B cell (primary cell): ENCODE data around the gene ING4. TPM values are rescaled to one million over a fixed set of nuclear protein-coding genes. Genes with fewer than 3 reads are reported as not detected.

Experiments used
- ATAC-seq: fragments of 200-7000 bp; cut with Tn5 transposase; one replicate; pipeline ENCODE4 v1.10.0; 2021; ENCODE audit warnings: low read depth, mild to moderate bottlenecking, moderate number of reproducible peaks, moderate library complexity
- CTCF ChIA-PET: fragments of 350-600 bp; sonication (Branson Sonifier 250); formaldehyde crosslinking; loops from one replicate; lab custom pipeline; 2021; ENCODE audit warnings: antibody characterized with exemption, inconsistent platforms; lab: Charles Lee
- POLR2A ChIA-PET: fragments of 350-600 bp; sonication (Branson Sonifier 250); formaldehyde crosslinking; loops from one replicate; lab custom pipeline; 2021; ENCODE audit warnings: antibody characterized with exemption; lab: Charles Lee
- DNase-seq: peaks from one replicate; pipeline ENCODE4 v3.0.0; 2013
- H2AFZ ChIP-seq: 2 replicates; pipeline ENCODE4 v1.6.1; 2012; ENCODE audit warnings: mild to moderate bottlenecking, low read depth, low read length; ENCODE audit not compliant: insufficient read depth, poor library complexity, severe bottlenecking
- H3K27ac ChIP-seq, 2 donors: 1 replicate in 1 of 2; 2 replicates in 1 of 2; pipeline ENCODE4 v1.5.1; 2012 to 2013; ENCODE audit warnings: low read length in 2 of 2, mild to moderate bottlenecking in 2 of 2, moderate library complexity in 1 of 2
- H3K27me3 ChIP-seq, 4 experiments: fragments of 200-600 bp in 1 of 4; sonication (generic) in 1 of 4; replicated peaks in 1 of 4; 1 replicate in 2 of 4; 2 replicates in 2 of 4; pipeline versions ENCODE4 v1.6.1 to v1.7.0; 2013 to 2016; ENCODE audit warnings: low read length in 3 of 4, mild to moderate bottlenecking in 2 of 4, mixed read lengths in 1 of 4, moderate library complexity in 1 of 4; ENCODE audit not compliant: insufficient read depth in 4 of 4, control insufficient read depth in 3 of 4; ENCODE audit errors: control extremely low read depth in 1 of 4
- H3K36me3 ChIP-seq, 2 experiments: replicated peaks in 1 of 2; 1 replicate in 1 of 2; 2 replicates in 1 of 2; pipeline versions ENCODE4 v1.6.1 to v1.7.1; 2013; ENCODE audit warnings: low read length in 1 of 2; ENCODE audit not compliant: insufficient read depth in 2 of 2, control insufficient read depth in 1 of 2; ENCODE audit errors: control extremely low read depth in 1 of 2, extremely low read depth in 1 of 2
- H3K4me1 ChIP-seq, 2 donors: fragments of 200-600 bp in 1 of 2; sonication (generic) in 1 of 2; 1 replicate in 1 of 2; 2 replicates in 1 of 2; pipeline versions ENCODE4 v1.5.1 to v1.6.1; 2013 to 2017; ENCODE audit warnings: low read length in 2 of 2; ENCODE audit not compliant: control insufficient read depth in 2 of 2, insufficient read depth in 2 of 2
- H3K4me2 ChIP-seq: replicated peaks from 2 replicates; pipeline ENCODE3; 2012; ENCODE audit warnings: mild to moderate bottlenecking, low read depth, low read length; ENCODE audit not compliant: poor library complexity, severe bottlenecking
- H3K4me3 ChIP-seq, 5 experiments: fragments of 200-600 bp in 1 of 5; sonication (generic) in 1 of 5; 1 replicate in 3 of 5; 2 replicates in 2 of 5; pipeline versions ENCODE4 v1.5.1 to v1.7.0; 2011 to 2016; ENCODE audit warnings: low read length in 4 of 5, mild to moderate bottlenecking in 4 of 5, low read depth in 2 of 5, control low read depth in 1 of 5, moderate library complexity in 1 of 5; ENCODE audit not compliant: insufficient read depth in 1 of 5; ENCODE audit errors: control extremely low read depth in 1 of 5, extremely low read depth in 1 of 5
- H3K79me2 ChIP-seq: fragments of 200-600 bp; sonication (generic); one replicate; pipeline ENCODE4 v1.6.0; 2016; ENCODE audit warnings: low read length; ENCODE audit not compliant: control insufficient read depth, insufficient read depth
- H3K9ac ChIP-seq: fragments of 200-600 bp; sonication (generic); 2 replicates; pipeline ENCODE4 v1.6.1; 2017; ENCODE audit warnings: mild to moderate bottlenecking, low read length, moderate library complexity
- H3K9me3 ChIP-seq, 3 donors: one replicate each; pipeline versions ENCODE4 v1.6.1 to v1.7.1; 2013; ENCODE audit warnings: low read length in 2 of 3; ENCODE audit not compliant: control insufficient read depth in 2 of 3, insufficient read depth in 1 of 3; ENCODE audit errors: control extremely low read depth in 1 of 3
- H4K20me1 ChIP-seq: 2 replicates; pipeline ENCODE4 v1.6.0; 2012; ENCODE audit warnings: mild to moderate bottlenecking, low read length; ENCODE audit not compliant: insufficient read depth, control insufficient read depth, poor library complexity, severe bottlenecking
- H3K27ac Mint-ChIP-seq: one replicate; pipeline ENCODE4 v1.8.0; 2021; ENCODE audit warnings: mixed read lengths
- H3K27me3 Mint-ChIP-seq: one replicate; pipeline ENCODE4 v1.8.0; 2021; ENCODE audit warnings: mixed read lengths
- H3K4me1 Mint-ChIP-seq: one replicate; pipeline ENCODE4 v1.8.0; 2021; ENCODE audit warnings: mixed read lengths
- H3K4me3 Mint-ChIP-seq: one replicate; pipeline ENCODE4 v1.8.0; 2021; ENCODE audit warnings: mixed read lengths
- H3K9me3 Mint-ChIP-seq: one replicate; pipeline ENCODE4 v1.8.0; 2022; ENCODE audit warnings: mixed read lengths; ENCODE audit not compliant: insufficient read depth
- EZH2 ChIP-seq: IDR thresholded peaks from 2 replicates; pipeline ENCODE4 v1.6.1; 2012; ENCODE audit warnings: borderline replicate concordance, low read depth, mild to moderate bottlenecking, moderate library complexity, low read length; ENCODE audit not compliant: insufficient read depth, poor library complexity, severe bottlenecking
- WGBS: methylation state at CpG from one replicate; pipeline ENCODE4 v1.1.5; 2013; ENCODE audit warnings: missing lambda C conversion rate; ENCODE audit not compliant: insufficient coverage; 5-methylcytosine and 5-hydroxymethylcytosine counted together
- intact Hi-C: fragments of 100-400 bp; cut with micrococcal nuclease; formaldehyde crosslinking; loops from one replicate; pipeline ENCODE4 v1.10.0; 2022
- polyA plus RNA-seq: library from polyadenylated mRNA; depleted of rRNA; stranded (reverse); fragments of >200 nt; gene quantifications from 2 replicates; pipeline ENCODE4 v1.2.3, GENCODE V29; 2012
- total RNA-seq, 2 donors: library from RNA; stranded (reverse); fragments of 120-200 nt in 1 of 2; gene quantifications; 1 replicate in 1 of 2; 2 replicates in 1 of 2; pipeline versions ENCODE4 v1.2.3 to v1.2.4, GENCODE V29; 2013 to 2022
- TF ChIP-seq, protein P1 (sequence below): fragments of 200-600 bp; IDR thresholded peaks from one replicate; pipeline ENCODE4 v1.8.0; 2022; ENCODE audit warnings: antibody characterized with exemption, mild to moderate bottlenecking

ING4 gene
- total and polyA plus RNA-seq, 2 donors (not counting 1 experiment from before 2014, with no cell fraction given): 81.1 to 110 TPM

DNA sequence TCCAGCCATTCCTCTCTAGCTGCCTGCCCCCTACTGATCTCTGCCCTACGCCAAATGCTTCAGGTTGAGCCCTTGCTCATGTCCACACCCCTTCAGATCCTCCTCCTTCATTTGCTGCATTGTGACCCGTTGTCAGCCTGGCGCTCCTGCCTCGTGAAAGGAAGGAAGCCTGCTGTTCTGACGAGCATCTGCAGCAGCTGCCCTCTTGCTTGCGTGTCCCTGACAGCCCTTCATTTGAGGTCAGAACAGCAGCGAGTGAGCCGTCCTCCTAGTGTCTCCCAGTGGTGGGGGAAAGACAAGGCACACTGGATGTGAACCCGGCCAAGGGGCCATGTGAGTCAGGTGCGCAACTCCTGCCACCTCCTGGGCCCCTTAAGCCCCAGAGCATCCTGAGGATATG is 40.7 kb upstream of the ING4 start:
- Histone ChIP-seq H3K79me2 (no peaks in the 10 kb centered on the region), H3K4me3 (no peak overlapping the region), H3K27me3 (peaks cover 4 to 54% (median 28%) of the 10 kb centered on the region in 4 experiments), H3K4me1 (peaks cover 19 to 20% of the 10 kb centered on the region in 2 donors), H2AFZ (no peak overlapping the region), H3K27ac (no peak overlapping the region), H3K36me3 (no peaks in the 10 kb centered on the region), H3K9ac (no peak overlapping the region), H3K9me3 (no peaks in the 10 kb centered on the region), H3K4me2 (no peak overlapping the region), H4K20me1 (no peaks in the 10 kb centered on the region)
- WGBS: 10% methylated on average over 10 of the region's 10 CpGs
- Mint-ChIP-seq H3K9me3 (no peaks in the 10 kb centered on the region), H3K27me3 (peaks cover 35% of the 10 kb centered on the region), H3K27ac (no peak overlapping the region), H3K4me3 (no peak overlapping the region), H3K4me1 (peaks cover 23% of the 10 kb centered on the region)
- intact Hi-C loops: no loop called here
- ATAC-seq: no peak
- DNase-seq: no peak
- CTCF ChIA-PET: no interaction called here
- TF ChIP-seq, protein P1, sequence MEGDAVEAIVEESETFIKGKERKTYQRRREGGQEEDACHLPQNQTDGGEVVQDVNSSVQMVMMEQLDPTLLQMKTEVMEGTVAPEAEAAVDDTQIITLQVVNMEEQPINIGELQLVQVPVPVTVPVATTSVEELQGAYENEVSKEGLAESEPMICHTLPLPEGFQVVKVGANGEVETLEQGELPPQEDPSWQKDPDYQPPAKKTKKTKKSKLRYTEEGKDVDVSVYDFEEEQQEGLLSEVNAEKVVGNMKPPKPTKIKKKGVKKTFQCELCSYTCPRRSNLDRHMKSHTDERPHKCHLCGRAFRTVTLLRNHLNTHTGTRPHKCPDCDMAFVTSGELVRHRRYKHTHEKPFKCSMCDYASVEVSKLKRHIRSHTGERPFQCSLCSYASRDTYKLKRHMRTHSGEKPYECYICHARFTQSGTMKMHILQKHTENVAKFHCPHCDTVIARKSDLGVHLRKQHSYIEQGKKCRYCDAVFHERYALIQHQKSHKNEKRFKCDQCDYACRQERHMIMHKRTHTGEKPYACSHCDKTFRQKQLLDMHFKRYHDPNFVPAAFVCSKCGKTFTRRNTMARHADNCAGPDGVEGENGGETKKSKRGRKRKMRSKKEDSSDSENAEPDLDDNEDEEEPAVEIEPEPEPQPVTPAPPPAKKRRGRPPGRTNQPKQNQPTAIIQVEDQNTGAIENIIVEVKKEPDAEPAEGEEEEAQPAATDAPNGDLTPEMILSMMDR: no peak
- TF ChIP-seq EZH2: no peak
- POLR2A ChIA-PET: no interaction called here

DNA sequence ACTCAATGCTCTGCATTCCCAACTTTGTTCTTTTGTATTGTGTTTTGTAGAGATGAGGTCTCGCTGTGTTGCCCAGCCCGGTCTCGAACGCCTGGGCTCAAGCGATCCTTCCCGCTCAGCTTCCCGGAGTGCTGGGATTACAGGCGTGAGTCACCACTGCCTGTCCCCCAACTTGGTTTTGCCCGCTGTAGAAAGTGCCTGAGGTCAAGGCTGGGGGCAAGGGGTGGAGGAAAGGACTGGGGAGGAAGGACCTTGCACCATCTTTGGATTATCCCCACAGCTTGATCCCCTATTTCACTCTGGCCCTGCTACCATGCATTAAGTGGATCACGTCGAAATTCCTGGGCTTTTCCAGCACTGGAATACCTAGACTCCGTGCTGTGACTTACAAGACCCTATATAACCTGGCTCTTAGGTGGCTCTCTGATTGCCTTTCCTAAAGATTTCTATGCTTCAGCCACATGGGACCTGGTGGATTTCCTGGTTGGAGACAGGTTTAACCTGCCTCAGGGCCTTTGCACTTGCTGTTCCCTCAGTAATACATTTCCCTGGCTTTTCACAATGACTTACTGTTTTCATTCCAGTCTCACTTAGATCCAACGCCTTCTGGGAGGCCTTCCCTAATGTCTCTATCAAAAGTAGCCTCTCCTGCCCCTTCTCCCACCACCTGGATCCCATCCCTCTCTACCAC is 38.3 kb upstream of the ING4 start:
- Mint-ChIP-seq H3K27me3 (peaks cover 34% of the 10 kb centered on the region), H3K4me1 (peaks cover 44% of the 10 kb centered on the region), H3K9me3 (no peaks in the 10 kb centered on the region), H3K4me3 (peak overlapping the region; percentile 83), H3K27ac (peak overlapping the region; percentile 38)
- no peak for TF ChIP-seq EZH2
- TF ChIP-seq, protein P1: no peak
- peak overlapping the region in 4 of 5 experiments; percentile 28 to 65 (median 44) for H3K4me3 ChIP-seq
- ATAC-seq (no peak), DNase-seq (no peak)
- peaks cover 39 to 42% of the 10 kb centered on the region in 2 donors for H3K4me1 ChIP-seq
- H3K27me3 ChIP-seq: peaks cover 4 to 43% (median 28%) of the 10 kb centered on the region in 4 experiments
- intact Hi-C loops: no loop called here
- H3K4me2 ChIP-seq: peak overlapping the region; percentile 99
- H4K20me1 ChIP-seq: no peaks in the 10 kb centered on the region
- H3K27ac ChIP-seq: no peak overlapping the region
- no peaks in the 10 kb centered on the region for H3K36me3 ChIP-seq
- H3K79me2 ChIP-seq: no peaks in the 10 kb centered on the region
- no peaks in the 10 kb centered on the region for H3K9me3 ChIP-seq
- H3K9ac ChIP-seq: peak overlapping the region; percentile 63
- POLR2A ChIA-PET: no interaction called here
- WGBS: 32% methylated on average over 11 of the region's 13 CpGs
- CTCF ChIA-PET: no interaction called here
- peak overlapping the region; percentile 82 for H2AFZ ChIP-seq
